A549 (cell line): ENCODE data around the gene DYSF. TPM values are rescaled to one million over a fixed set of nuclear protein-coding genes. Genes with fewer than 3 reads are reported as not detected.

Experiments
- ATAC-seq, 2 experiments: fragments of 200-7000 bp in 1 of 2; fragments of >200 bp in 1 of 2; cut with Nextera tagmentation in 1 of 2; cut with Tn5 transposase in 1 of 2; 3 replicates each; pipeline versions ENCODE4 v1.8.0 to v1.9.1; 2018 to 2020; ENCODE audit warnings: mild to moderate bottlenecking in 1 of 2, moderate library complexity in 1 of 2
- CTCF ChIA-PET: fragments of 300-600 bp; sonication (Branson Sonifier 250); formaldehyde crosslinking; extraction: SDS; loops from one replicate; lab custom pipeline; 2021; ENCODE audit warnings: antibody characterized with exemption, inconsistent platforms; lab: Yijun Ruan, JAX
- POLR2A ChIA-PET: fragments of 350-600 bp; formaldehyde crosslinking; extraction: SDS; loops from one replicate; lab custom pipeline; 2021; ENCODE audit warnings: antibody characterized with exemption, inconsistent platforms; lab: Yijun Ruan, JAX
- DNase-seq, 2 experiments: peaks; one replicate each; pipeline versions ENCODE4 v3.0.0 to v3.0.0-alpha.2; 2011 to 2016; ENCODE audit warnings: low read depth in 1 of 2, low spot score in 1 of 2
- FAIRE-seq: peaks from 2 replicates; lab custom pipeline; 2011; peaks lifted over from hg19 to GRCh38; lab: Jason Lieb, UNC
- H3K27ac ChIP-seq, 2 experiments: fragments of >200 bp; sonication (Bioruptor Twin); formaldehyde crosslinking; 3 replicates each; pipeline ENCODE4 v1.5.1; 2016 to 2017
- H3K4me1 ChIP-seq: fragments of >200 bp; sonication (Bioruptor Twin); formaldehyde crosslinking; 3 replicates; pipeline ENCODE4 v1.6.1; 2016
- H3K4me2 ChIP-seq: fragments of >200 bp; sonication (Bioruptor Twin); formaldehyde crosslinking; 3 replicates; pipeline ENCODE4 v1.6.1; 2016
- H3K4me3 ChIP-seq: fragments of >200 bp; sonication (Bioruptor Twin); formaldehyde crosslinking; 3 replicates; pipeline ENCODE4 v1.5.1; 2016
- H3K9me3 ChIP-seq: fragments of >200 bp; sonication (Bioruptor Twin); formaldehyde crosslinking; 3 replicates; pipeline ENCODE4 v1.6.1; 2016
- BHLHE40 ChIP-seq: IDR thresholded peaks from 2 replicates; pipeline ENCODE4 v1.6.1; 2012; ENCODE audit warnings: low read depth, low read length, inconsistent platforms
- CTCF ChIP-seq: fragments of >200 bp; sonication (Bioruptor Twin); formaldehyde crosslinking; IDR thresholded peaks from 3 replicates; pipeline ENCODE4 v1.5.1; 2016
- EHMT2 ChIP-seq: fragments of 200-600 bp; sonication (generic); IDR thresholded peaks from 2 replicates; pipeline ENCODE4 v1.6.1; 2016; ENCODE audit warnings: antibody characterized with exemption, low read depth, mild to moderate bottlenecking, moderate library complexity
- ELK1 ChIP-seq: fragments of 150-350 bp; IDR thresholded peaks from 2 replicates; pipeline ENCODE4 v1.6.1; 2014; ENCODE audit warnings: low read depth, mild to moderate bottlenecking, low read length
- FOXS1 ChIP-seq: fragments of 250-450 bp; sonication (Bioruptor Pico); IDR thresholded peaks from 2 replicates; pipeline ENCODE4 v1.5.0; 2020; ENCODE audit warnings: mild to moderate bottlenecking, moderate library complexity
- HDAC2 ChIP-seq: fragments of 200-600 bp; sonication (generic); IDR thresholded peaks from 2 replicates; pipeline ENCODE4 v1.6.1; 2016
- HOXA7 ChIP-seq: fragments of 250-450 bp; sonication (Bioruptor Pico); IDR thresholded peaks from 2 replicates; pipeline ENCODE4 v1.5.0; 2020; ENCODE audit warnings: mild to moderate bottlenecking, moderate library complexity
- KDM1A ChIP-seq: fragments of 200-600 bp; sonication (generic); IDR thresholded peaks from 2 replicates; pipeline ENCODE4 v1.6.1; 2016; ENCODE audit warnings: low read depth, mild to moderate bottlenecking
- MAZ ChIP-seq: fragments of 150-350 bp; IDR thresholded peaks from 2 replicates; pipeline ENCODE4 v1.6.1; 2014; ENCODE audit warnings: antibody characterized with exemption, low read depth, low read length, borderline replicate concordance
- PHF8 ChIP-seq: fragments of 200-600 bp; sonication (generic); IDR thresholded peaks from 2 replicates; pipeline ENCODE4 v1.6.1; 2016; ENCODE audit warnings: low read depth, mild to moderate bottlenecking, antibody characterized with exemption, moderate library complexity, borderline replicate concordance
- POLR2A ChIP-seq: IDR thresholded peaks from 2 replicates; pipeline ENCODE4 v1.6.1; 2012; ENCODE audit warnings: mild to moderate bottlenecking, low read length
- POLR2AphosphoS2 ChIP-seq: conservative IDR thresholded peaks from 2 replicates; pipeline ENCODE4 v1.6.1; 2012; ENCODE audit warnings: low read length, improper control_type of control experiment, inconsistent platforms
- RAD21 ChIP-seq, 2 experiments: fragments of >200 bp in 1 of 2; sonication (Bioruptor Twin) in 1 of 2; formaldehyde crosslinking in 1 of 2; IDR thresholded peaks in 1 of 2; conservative IDR thresholded peaks in 1 of 2; 2 replicates in 1 of 2; 3 replicates in 1 of 2; pipeline ENCODE4 v1.6.1; 2012 to 2018; ENCODE audit warnings: inconsistent platforms in 1 of 2
- RCOR1 ChIP-seq: fragments of 150-350 bp; IDR thresholded peaks from 2 replicates; pipeline ENCODE4 v1.6.1; 2014; ENCODE audit warnings: antibody characterized with exemption, low read length, low read depth
- REST ChIP-seq: fragments of 200-600 bp; sonication (generic); IDR thresholded peaks from 2 replicates; pipeline ENCODE4 v1.6.1; 2016; ENCODE audit warnings: antibody characterized with exemption, mild to moderate bottlenecking, moderate library complexity
- RFX5 ChIP-seq: fragments of 450-650 bp; IDR thresholded peaks from 2 replicates; pipeline ENCODE4 v1.7.1; 2014; ENCODE audit warnings: antibody characterized with exemption, mild to moderate bottlenecking, moderate library complexity
- RNF2 ChIP-seq: fragments of 200-600 bp; sonication (generic); IDR thresholded peaks from 2 replicates; pipeline ENCODE4 v1.6.1; 2016; ENCODE audit warnings: low read depth, mild to moderate bottlenecking, antibody characterized with exemption, moderate library complexity, borderline replicate concordance
- SREBF2 ChIP-seq: fragments of 450-650 bp; IDR thresholded peaks from 2 replicates; pipeline ENCODE4 v1.6.1; 2014; ENCODE audit warnings: mild to moderate bottlenecking, moderate library complexity
- ZC3H11A ChIP-seq: fragments of 450-650 bp; IDR thresholded peaks from 2 replicates; pipeline ENCODE4 v1.6.1; 2014; ENCODE audit warnings: antibody characterized with exemption, mild to moderate bottlenecking
- WGBS: methylation state at CpG from one replicate; pipeline ENCODE4 v1.1.6; 2017; ENCODE audit errors: missing lambda C conversion rate; 5-methylcytosine and 5-hydroxymethylcytosine counted together
- polyA plus RNA-seq, 4 experiments: library from polyadenylated mRNA; depleted of rRNA in 3 of 4; stranded (reverse); fragments of >200 nt; fragmentation: RNase III in 1 of 4; extraction: RNeasy Plus Mini Kit Qiagen cat#74134 plus additional on column Dnase treatment in 1 of 4; gene quantifications; 2 replicates in 3 of 4; 3 replicates in 1 of 4; pipeline ENCODE4 v1.2.3, GENCODE V29; 2011 to 2017

The DYSF gene
- polyA plus RNA-seq, 2 of the 4 experiments (the other 2 are of a cell fraction) = 0.36 to 0.98 TPM

GRCh38 chr2:71577209-71577608, 123.8 kb downstream of the DYSF start:
- Histone ChIP-seq H3K4me1 (no peaks in the 10 kb centered on the region), H3K4me3 (no peak overlapping the region), H3K4me2 (no peak overlapping the region), H3K27ac (no peak overlapping the region), H3K9me3 (no peaks in the 10 kb centered on the region)
- ChIA-PET POLR2A (no interaction called here), CTCF (interaction anchor here (2.0 kb wide), 1 partner anchor 13 kb away, joined by 4 read pairs; no protein-coding TSS in a partner anchor)
- TF ChIP-seq PHF8 (no peak), HDAC2 (no peak), ELK1 (no peak), ZC3H11A (no peak), RNF2 (no peak), POLR2AphosphoS2 (no peak), EHMT2 (no peak), MAZ (no peak), REST (no peak), POLR2A (no peak), FOXS1 (CRISPR knock-in tag) (no peak)
- DNase-seq (no peak), FAIRE-seq (no peak), ATAC-seq (no peak)
- WGBS = 47% methylated on average over 3 of the region's 3 CpGs

GRCh38 chr2:71578767-71579342, 125.5 kb downstream of the DYSF start:
- ChIA-PET POLR2A (no interaction called here), CTCF (interaction anchor here (1.1 to 1.8 kb wide), 4 partner anchors 13 to 33 kb away, joined by 3 to 6 read pairs (median 3); no protein-coding TSS in a partner anchor)
- WGBS = 82% methylated on average over 20 of the region's 20 CpGs
- TF ChIP-seq PHF8 (no peak), SREBF2 (no peak), HOXA7 (CRISPR knock-in tag) (no peak), CTCF (no peak), RCOR1 (no peak), RFX5 (no peak), RAD21 (conservative IDR thresholded peaks at IDR 0.05 in 1 of 2, IDR thresholded peaks at IDR 0.05 in 1 of 2) (no peak), KDM1A (no peak), BHLHE40 (no peak)
- Histone ChIP-seq H3K4me1 (no peaks in the 10 kb centered on the region), H3K4me2 (no peak overlapping the region), H3K9me3 (no peaks in the 10 kb centered on the region), H3K27ac (no peak overlapping the region), H3K4me3 (no peak overlapping the region)
- ATAC-seq (no peak), DNase-seq (no peak), FAIRE-seq (no peak)
